Lung (tissue), 13 donors: ENCODE measurements around the gene ISG20. TPM values are rescaled to one million over a fixed set of nuclear protein-coding genes. Genes with fewer than 3 reads are reported as not detected.

Source experiments
- ATAC-seq: fragments of 200-7000 bp; cut with Tn5 transposase; one replicate; pipeline ENCODE4 v1.9.1; 2020; ENCODE audit warnings: moderate number of reproducible peaks; ENCODE audit not compliant: insufficient read depth, low FRiP score
- DNase-seq, 3 donors: peaks; one replicate each; pipeline ENCODE4 v3.0.0-alpha.2; 2013 to 2017
- H3K27ac ChIP-seq, 2 donors: one replicate each; pipeline ENCODE4 v1.5.1; 2013; ENCODE audit warnings: mild to moderate bottlenecking in 2 of 2, moderate library complexity in 2 of 2, control low read depth in 1 of 2, inconsistent platforms in 1 of 2, low read depth in 1 of 2, low read length in 1 of 2
- H3K27me3 ChIP-seq, 3 donors: one replicate each; pipeline ENCODE4 v1.5.1; 2013; ENCODE audit warnings: low read length in 2 of 3; ENCODE audit not compliant: control insufficient read depth in 3 of 3, insufficient read depth in 3 of 3
- H3K36me3 ChIP-seq, 4 donors: one replicate each; pipeline ENCODE4 v1.5.1; 2013; ENCODE audit warnings: low read length in 4 of 4, mild to moderate bottlenecking in 1 of 4, moderate library complexity in 1 of 4; ENCODE audit not compliant: control insufficient read depth in 4 of 4, insufficient read depth in 4 of 4
- H3K4me1 ChIP-seq, 5 donors: one replicate each; pipeline ENCODE4 v1.5.1; 2013; ENCODE audit warnings: low read length in 5 of 5, mild to moderate bottlenecking in 2 of 5, moderate library complexity in 1 of 5; ENCODE audit not compliant: control insufficient read depth in 5 of 5, insufficient read depth in 5 of 5
- H3K4me3 ChIP-seq: one replicate; pipeline ENCODE4 v1.5.1; 2013; ENCODE audit warnings: mild to moderate bottlenecking, control low read depth, moderate library complexity
- H3K9ac ChIP-seq, 2 donors: one replicate each; pipeline ENCODE4 v1.5.1; 2013; ENCODE audit warnings: low read length in 2 of 2, control low read depth in 1 of 2; ENCODE audit not compliant: insufficient read depth in 1 of 2
- H3K9me3 ChIP-seq, 4 donors: one replicate each; pipeline ENCODE4 v1.5.1; 2013; ENCODE audit warnings: low read length in 3 of 4, mild to moderate bottlenecking in 1 of 4, moderate library complexity in 1 of 4; ENCODE audit not compliant: control insufficient read depth in 4 of 4, insufficient read depth in 3 of 4
- WGBS, 2 donors: extraction: QIAGEN DNeasy Blood & Tissue Kit; methylation state at CpG; one replicate each; pipeline ENCODE4 v1.1.7; 2013; 5-methylcytosine and 5-hydroxymethylcytosine counted together
- polyA plus RNA-seq, 2 donors: library from polyadenylated mRNA; stranded (reverse); fragments of 200-250 nt; gene quantifications; one replicate each; pipeline ENCODE4 v1.2.1, GENCODE V29; 2013
- small RNA-seq: library from RNA; depleted of rRNA; stranded (forward); fragments of <200 nt; gene quantifications from one replicate; pipeline ENCODE3, GENCODE V24; 2014; ENCODE audit warnings: low replicate concordance
- total RNA-seq, 2 donors: library from RNA; depleted of rRNA in 1 of 2; stranded (reverse); fragments of >200 nt in 1 of 2; gene quantifications; one replicate each; pipeline ENCODE4 v1.2.1, GENCODE V29; 2014 to 2021
- TF ChIP-seq, protein P1 (sequence below): IDR thresholded peaks from 2 replicates; pipeline ENCODE4 v1.5.1; 2012; ENCODE audit warnings: mild to moderate bottlenecking; ENCODE audit errors: control extremely low read depth, extremely low read depth
- donor health status: control.
- donor health status: control.
- donor health status: Bipolar disorder and iron deficiency.
- donor health status: healthy.
- donor health status: DM: yes; HTN: yes; CAD: no.

Gene ISG20
- total and polyA plus RNA-seq, 4 donors = 18.5 to 61.6 (median 46.6) TPM

- peak overlapping the region; percentile 19 for H3K4me3 ChIP-seq
- peak overlapping the region; percentile 11 to 42 for H3K9ac ChIP-seq
- WGBS, 2 donors = 5% methylated on average over 45 to 60 of the region's 60 CpGs
- DNase-seq = peak; percentile 69 to 86 (median 77)
- H3K4me1 ChIP-seq = peaks cover 0 to 18% (median 3%) of the 10 kb centered on the region in 5 donors
- no peaks in the 10 kb centered on the region for H3K27me3 ChIP-seq
- H3K27ac ChIP-seq = no peak overlapping the region
- TF ChIP-seq, protein P1, sequence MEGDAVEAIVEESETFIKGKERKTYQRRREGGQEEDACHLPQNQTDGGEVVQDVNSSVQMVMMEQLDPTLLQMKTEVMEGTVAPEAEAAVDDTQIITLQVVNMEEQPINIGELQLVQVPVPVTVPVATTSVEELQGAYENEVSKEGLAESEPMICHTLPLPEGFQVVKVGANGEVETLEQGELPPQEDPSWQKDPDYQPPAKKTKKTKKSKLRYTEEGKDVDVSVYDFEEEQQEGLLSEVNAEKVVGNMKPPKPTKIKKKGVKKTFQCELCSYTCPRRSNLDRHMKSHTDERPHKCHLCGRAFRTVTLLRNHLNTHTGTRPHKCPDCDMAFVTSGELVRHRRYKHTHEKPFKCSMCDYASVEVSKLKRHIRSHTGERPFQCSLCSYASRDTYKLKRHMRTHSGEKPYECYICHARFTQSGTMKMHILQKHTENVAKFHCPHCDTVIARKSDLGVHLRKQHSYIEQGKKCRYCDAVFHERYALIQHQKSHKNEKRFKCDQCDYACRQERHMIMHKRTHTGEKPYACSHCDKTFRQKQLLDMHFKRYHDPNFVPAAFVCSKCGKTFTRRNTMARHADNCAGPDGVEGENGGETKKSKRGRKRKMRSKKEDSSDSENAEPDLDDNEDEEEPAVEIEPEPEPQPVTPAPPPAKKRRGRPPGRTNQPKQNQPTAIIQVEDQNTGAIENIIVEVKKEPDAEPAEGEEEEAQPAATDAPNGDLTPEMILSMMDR = no peak
- ATAC-seq = no peak
- H3K36me3 ChIP-seq = no peaks in the 10 kb centered on the region
- peaks cover 0 to 3% (median 0%) of the 10 kb centered on the region in 4 donors for H3K9me3 ChIP-seq
Observed at GRCh38 chr15:88704791-88705768, 66.3 kb downstream of the ISG20 start.

GRCh38 chr15:88705769-88706165, 67.0 kb downstream of the ISG20 start:
- H3K9me3 ChIP-seq = peaks cover 0 to 3% (median 0%) of the 10 kb centered on the region in 4 donors
- TF ChIP-seq, protein P1 = no peak
- peak overlapping the region in 1 of 2 donors; percentile 11 for H3K9ac ChIP-seq
- H3K27me3 ChIP-seq = peaks cover 0 to 3% (median 0%) of the 10 kb centered on the region in 3 donors
- no peak for ATAC-seq
- 72 to 83% methylated on average over 11 of the region's 11 CpGs for WGBS, 2 donors
- H3K4me1 ChIP-seq = peaks cover 0 to 18% (median 3%) of the 10 kb centered on the region in 5 donors
- H3K36me3 ChIP-seq = no peaks in the 10 kb centered on the region
- H3K27ac ChIP-seq = no peak overlapping the region
- DNase-seq = no peak
- peak overlapping the region; percentile 16 for H3K4me3 ChIP-seq

Small RNA genes lying within 50 kb of the gene (small RNA-seq; reads per million reads assigned to genes)
- 0.08 reads per million for gene MIR1179
- 0.10 reads per million for gene MIR7-2

Other genes with a start within 250 kb of the ISG20 start
- 10 to 100 TPM; 12.1 to 22.4 TPM for gene MRPL46, start 171.6 kb upstream of the ISG20 start, total RNA-seq
- 10 to 100 TPM; 19.8 to 28.7 TPM for gene MRPL46, start 171.6 kb upstream of the ISG20 start, polyA plus RNA-seq
- gene MRPS11, start 171.3 kb upstream of the ISG20 start, total RNA-seq = 10 to 100 TPM; 31.2 to 38.6 TPM
- gene MRPS11, start 171.3 kb upstream of the ISG20 start, polyA plus RNA-seq = 10 to 100 TPM; 36.6 to 43.4 TPM
- 10 to 100 TPM in 1 of 2 donors, 1 to 10 TPM in 1; 5.8 to 13.7 TPM for gene DET1, start 92.3 kb upstream of the ISG20 start, total RNA-seq
- gene DET1, start 92.3 kb upstream of the ISG20 start, polyA plus RNA-seq = 1 to 10 TPM; 2.9 to 3.1 TPM
- gene AEN, start 17.7 kb upstream of the ISG20 start, total RNA-seq = 10 to 100 TPM in 1 of 2 donors, 1 to 10 TPM in 1; 4.2 to 15.4 TPM
- gene AEN, start 17.7 kb upstream of the ISG20 start, polyA plus RNA-seq = 10 to 100 TPM; 11.4 to 15.4 TPM
- 1 to 10 TPM in 1 of 2 donors, under 1 TPM in 1; 0.92 to 5.2 TPM for gene ACAN, start 164.4 kb downstream of the ISG20 start, total RNA-seq
- under 1 TPM; 0.50 to 0.79 TPM for gene ACAN, start 164.4 kb downstream of the ISG20 start, polyA plus RNA-seq